Measurements from ENCODE around the gene RIMS4.

RIMS4 gene

DNA sequence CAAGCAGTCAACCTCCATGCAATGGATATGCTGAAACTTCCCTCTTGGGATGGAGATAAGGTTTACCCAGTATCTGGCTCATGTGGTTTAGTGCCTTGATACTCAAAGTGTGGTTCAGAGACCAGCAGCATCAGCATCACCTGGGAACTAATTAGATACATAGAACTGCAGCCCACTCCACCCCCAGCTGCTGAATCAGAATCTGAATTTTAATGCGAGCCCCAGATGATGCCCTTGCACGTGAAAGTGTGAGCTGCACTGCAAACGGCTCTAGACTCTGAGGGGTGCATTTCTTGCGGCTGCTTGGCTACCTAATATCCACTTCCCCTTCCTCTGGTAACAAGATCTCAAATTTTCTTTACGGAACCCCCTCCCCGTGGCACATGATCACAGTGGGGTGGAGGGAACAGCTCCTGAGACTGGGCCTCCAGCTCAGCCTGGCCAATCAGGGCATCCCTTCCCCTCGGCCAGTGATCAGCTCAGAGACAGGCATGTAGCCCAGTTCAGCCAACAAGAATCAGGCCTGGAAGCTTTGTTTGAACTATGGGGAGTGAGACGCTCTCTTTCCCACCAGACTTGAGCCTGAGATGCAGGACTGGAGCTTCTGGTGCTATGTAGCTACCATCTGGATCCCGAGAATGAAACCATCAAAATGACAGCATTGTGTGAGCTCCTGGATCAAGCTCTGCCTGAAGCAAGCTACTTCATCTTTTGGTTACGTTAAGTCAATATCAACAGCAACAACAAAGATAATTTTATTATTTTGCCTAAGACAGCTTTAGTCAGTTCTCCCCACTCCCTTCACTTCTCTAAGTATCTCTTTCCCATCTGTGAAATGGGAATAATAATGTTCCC lies 51.9 kb downstream of the RIMS4 start:
- DNase-seq, result no peak

DNA sequence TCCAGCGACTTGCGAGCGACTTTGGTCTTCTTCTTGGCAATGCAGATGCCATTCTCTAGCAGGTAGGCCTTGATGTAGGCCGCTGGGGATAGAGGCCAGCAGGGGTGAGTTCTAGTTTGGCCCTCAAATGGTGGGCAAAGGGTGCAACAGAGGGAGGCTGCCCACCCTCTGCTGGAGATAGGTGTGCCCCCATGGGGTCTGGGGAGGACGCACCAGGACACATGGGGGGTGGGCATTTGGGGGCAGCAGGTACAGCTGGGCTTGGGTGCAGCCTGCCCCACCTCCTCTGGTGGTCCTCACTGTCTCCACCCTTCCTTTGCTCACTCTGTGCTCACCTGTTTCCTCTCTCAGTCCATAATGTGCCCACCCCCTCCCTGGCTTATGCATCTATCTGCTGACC lies 53.4 kb downstream of the RIMS4 start:
- no peak for DNase-seq

DNA sequence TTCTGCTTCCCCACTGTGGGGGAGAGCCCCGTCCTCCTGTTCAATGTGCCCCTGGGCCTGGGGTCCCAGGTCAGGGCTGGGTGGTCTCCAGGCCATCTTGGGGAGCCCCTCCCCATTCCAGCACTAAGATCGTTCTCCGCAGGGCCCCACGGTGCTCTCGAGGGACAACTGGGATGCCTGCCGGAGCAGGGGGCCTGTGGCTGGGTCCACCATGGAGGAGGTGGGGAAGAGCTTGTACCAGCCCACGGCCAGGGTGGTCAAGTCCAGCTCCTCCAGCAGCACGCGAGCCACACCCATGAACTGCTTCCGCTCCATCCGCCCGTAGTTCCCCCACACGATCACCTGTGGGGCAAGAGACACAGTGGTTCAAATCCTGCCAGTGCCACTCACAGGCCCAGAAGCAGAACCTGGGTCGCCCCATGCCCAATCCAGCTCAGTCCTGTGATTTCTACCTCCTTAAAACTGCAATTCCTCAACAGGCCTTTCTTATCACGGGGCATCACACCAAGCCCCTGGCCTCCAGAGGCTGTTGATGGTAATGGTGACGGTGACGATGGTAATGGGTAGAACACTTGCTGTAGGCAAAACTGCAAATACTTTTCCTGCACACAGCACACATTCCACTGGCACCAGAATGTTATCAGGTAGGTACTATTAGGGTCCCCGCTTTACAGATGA lies 54.2 kb downstream of the RIMS4 start:
- DNase-seq, result no peak

DNA sequence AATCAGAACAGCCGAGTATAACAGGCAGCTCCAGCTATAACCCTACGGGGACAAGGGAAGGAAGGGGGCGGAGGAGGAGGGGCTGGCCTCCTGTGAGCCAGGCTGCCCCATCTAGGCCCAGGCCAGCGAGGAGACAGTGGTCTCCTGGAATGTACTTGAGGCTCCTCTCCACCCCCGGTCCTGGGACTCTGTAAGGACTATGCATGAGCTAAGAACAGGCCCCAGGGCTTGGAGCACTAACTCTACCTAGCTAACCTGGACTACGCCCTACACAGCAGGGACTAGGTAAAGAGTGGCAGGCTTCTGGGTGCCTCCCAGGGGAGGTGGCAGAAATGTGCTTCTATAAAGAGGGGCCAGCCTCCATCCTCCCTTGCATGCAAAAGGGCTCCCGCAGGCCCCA lies 55.8 kb downstream of the RIMS4 start:
- DNase-seq, result no peak

DNA sequence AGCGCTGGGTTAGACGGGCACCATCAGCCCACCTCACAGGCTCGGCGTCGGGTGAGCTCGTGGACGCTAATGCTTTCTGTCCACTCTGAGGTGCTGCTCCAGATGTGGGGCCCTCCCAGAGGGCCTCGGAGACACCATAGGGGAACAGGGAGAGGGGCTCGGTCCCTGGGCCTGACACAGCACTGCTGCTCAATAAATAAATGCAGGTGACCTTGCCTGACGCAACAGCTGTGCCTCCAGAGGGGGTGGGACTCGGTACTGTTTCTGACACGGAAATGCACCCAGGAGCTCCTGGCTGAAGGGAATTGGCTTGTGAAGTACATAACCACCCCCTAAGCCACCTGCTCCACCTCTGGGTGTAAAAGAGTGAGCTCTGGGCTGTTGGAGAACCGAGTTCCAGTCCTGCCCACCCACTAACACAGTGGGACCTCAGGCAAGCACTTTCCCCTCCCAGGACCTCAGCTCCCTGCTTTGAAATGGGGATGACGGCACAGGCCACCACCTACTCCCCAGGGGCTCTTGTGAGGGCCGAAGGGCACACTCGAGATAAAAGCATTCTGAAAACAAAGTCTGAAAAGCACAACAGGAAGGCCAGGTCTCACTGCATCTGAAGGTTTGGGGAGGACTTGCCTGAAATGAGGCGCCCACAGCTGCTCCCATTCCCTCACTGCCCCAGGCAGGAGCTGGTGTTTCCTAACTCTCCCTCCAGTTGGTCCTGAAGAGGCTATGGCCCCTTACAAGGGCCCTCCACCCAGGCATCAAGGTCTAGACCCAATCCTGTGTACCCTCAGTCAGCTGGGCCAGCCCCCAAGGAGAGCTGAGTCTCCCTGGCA lies 58.0 kb downstream of the RIMS4 start:
- DNase-seq, result no peak

DNA sequence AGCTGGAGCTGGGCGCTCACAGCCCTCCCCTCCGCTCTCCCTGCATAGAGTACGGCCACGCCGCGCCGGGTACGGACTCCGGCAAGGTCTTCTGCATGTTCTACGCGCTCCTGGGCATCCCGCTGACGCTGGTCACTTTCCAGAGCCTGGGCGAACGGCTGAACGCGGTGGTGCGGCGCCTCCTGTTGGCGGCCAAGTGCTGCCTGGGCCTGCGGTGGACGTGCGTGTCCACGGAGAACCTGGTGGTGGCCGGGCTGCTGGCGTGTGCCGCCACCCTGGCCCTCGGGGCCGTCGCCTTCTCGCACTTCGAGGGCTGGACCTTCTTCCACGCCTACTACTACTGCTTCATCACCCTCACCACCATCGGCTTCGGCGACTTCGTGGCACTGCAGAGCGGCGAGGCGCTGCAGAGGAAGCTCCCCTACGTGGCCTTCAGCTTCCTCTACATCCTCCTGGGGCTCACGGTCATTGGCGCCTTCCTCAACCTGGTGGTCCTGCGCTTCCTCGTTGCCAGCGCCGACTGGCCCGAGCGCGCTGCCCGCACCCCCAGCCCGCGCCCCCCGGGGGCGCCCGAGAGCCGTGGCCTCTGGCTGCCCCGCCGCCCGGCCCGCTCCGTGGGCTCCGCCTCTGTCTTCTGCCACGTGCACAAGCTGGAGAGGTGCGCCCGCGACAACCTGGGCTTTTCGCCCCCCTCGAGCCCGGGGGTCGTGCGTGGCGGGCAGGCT lies 60.1 kb downstream of the RIMS4 start:
- no peak for DNase-seq

DNA sequence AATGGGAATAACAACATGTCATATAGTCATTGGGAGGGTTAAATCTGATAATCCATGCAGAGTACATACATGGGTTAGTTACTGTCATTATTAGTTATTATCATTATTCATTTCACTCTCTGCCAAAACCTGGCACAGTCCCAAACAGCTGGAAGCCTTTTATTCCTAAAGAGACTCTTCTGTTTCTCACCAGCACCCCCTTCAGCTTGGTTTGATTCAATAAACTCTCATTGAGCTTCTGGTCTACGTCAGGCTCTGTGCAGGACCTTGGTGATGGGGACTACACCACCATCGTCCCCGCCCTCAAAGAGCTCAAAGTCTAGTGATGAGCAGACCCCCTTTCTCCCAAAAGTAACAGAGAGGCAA lies 62.4 kb downstream of the RIMS4 start:
- no peak for DNase-seq

DNA sequence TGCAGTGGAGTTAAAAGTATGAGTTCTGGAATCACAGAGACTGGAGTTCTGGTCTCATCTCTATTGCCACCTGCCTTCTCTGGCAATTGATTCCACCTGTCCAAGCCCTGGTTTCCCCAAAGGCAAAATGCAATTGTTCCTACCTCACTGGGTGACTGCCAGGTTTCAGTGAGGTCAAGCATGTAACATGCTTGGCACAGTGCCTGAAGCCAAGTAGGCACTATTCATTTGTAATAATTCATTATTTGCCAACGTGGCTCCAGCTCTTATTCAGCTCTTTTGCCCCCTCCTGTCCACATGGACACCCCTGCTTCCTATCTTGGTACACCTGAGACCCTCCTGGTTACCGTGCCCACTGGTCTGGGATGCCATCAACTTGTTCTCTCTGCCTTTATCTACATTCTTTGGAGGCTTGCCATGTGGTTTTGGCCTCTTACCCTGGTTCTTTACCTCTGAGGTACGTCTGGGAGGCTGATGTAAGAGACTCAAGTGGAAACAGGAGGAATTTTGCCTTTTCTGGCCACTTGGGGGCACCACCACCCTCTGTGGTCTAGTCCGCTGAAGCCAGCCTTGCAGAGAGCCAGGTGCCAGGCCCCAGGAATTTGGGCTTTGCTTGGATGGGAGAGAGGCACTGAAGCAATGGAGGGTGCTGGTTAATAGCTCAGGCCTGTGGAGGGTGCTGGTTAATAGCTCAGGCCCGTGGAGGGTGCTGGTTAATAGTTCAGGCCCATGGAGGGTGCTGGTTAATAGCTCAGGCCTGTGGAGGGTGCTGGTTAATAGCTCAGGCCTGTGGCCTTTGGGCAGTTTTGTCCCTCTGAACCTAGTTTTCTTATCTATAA lies 63.0 kb downstream of the RIMS4 start:
- DNase-seq, result peak; percentile 24

DNA sequence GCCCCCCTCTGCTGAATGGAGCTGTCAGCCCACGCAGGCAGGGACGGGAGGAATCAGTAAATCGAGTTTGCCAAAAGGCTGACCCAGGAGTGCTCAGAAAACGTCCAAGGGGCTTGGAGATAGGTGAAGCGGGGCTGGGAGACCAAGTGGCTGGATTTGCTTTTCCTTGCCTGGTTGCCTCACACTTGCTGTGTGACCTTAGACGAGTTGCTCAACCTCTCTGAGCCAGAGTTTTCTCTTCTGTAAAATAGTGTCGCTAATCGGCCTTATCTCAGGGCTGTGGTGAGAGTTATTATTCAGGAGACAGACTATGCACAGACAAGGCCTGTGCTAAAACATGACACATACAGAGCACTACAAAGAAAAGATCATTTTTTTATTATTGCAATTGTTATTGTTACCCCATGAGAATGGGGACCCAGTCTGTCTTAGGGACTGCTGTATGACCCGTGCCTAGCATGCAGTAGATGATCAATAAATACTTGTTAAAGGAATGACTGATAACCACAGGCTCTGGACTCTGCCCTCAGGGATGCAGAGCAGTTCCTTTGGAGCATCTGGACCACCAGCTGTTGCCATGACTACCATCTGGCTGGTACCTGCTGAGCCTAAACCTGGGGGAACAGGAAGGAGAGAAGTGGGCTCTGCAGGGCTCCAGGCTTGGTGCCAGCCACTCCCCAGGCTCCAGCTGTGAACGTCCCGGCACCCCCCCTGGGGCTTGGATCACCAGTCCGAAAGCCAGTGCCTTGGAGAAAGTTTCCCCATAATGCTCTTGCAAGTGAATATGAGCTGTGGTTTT lies 63.8 kb downstream of the RIMS4 start:
- DNase-seq, result no peak

DNA sequence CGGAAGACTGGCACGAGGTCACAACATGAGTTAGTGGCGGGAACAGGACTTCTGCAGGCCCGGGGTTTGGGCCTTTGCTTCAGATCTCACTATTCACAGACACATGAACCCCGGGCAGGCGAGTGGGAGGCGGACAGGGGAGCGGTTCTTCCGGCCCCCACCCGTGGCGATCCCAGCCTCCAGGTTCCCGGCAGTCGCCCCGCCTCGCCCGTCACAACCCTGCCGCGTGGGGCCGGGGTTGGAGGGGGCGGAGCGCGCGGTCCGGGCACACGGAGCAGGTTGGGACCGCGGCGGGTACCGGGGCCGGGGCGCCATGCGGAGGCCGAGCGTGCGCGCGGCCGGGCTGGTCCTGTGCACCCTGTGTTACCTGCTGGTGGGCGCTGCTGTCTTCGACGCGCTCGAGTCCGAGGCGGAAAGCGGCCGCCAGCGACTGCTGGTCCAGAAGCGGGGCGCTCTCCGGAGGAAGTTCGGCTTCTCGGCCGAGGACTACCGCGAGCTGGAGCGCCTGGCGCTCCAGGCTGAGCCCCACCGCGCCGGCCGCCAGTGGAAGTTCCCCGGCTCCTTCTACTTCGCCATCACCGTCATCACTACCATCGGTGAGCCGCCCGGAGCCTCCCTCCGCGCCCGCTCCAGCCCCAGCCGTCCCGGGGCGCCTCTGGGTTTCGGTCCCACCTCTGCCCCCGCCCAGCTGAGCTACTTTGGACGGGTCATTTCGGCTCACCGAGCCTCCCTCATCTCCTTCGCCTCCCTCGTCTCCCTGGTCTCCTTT lies 64.6 kb downstream of the RIMS4 start, which contains the start of gene KCNK15:
Gene KCNK15, plus strand, starts transcription at position 268 of the 769 bp plus-strand sequence. Its CDS starts 46 bp downstream, at position 314.
- DNase-seq, result no peak

DNA sequence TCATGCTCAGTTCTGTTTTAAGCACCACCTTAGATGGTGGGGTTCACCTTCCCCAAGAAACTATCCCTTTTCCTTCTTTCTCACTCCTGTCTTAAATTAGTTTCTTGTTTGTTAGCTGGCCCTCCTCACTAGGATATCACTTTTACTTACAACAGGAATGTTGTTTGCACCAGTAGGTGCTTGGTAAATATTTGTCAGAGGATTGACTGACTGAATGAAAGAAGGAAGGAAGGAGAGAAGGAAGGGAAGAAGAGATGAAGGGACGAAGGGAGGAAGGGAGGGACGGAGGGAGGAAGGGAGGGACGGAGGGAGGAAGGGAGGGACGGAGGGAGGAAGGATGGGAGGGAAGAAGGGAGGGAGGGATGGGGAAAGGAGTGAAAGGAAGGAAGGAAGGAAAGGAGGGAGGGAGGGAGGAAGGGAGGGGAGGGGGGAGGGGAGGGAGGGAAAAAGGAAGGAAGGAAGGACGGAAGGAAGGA lies 65.2 kb downstream of the RIMS4 start:
- DNase-seq, result no peak

DNA sequence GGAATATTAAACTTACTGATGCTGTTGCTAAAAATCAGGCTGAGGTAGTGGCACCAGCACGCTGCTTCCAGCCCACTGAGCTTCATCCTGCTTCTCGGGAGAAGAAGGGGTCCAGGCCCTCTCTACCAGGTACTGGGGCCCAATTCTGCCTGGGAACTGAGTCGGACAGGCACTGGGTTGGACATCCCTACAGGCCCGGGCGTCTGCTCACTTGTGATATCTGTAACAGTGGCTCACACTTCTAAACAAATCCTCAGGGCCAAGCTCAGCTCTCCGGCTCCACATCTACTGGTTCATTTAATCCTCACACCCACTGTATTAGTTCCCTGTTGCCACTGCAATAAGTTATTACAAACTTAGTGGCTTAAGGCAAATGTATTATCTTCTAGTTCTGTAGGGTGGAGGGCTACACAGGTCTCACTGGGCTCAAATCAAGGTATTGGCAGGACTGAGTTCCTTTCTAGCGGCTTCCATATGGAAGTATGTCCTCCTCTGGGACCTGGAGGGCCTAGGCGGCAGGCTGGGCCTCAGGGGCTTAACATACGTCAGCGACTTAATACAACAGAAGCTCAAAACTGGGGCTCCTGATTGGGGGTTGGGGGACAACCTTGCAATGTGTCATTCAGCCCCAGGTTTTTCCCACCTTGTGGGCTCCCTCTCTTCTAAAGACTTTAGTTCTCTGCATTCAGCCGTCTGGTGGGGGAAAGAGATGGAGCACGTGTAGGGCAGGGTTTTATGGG lies 66.3 kb downstream of the RIMS4 start:
- DNase-seq, result no peak

DNA sequence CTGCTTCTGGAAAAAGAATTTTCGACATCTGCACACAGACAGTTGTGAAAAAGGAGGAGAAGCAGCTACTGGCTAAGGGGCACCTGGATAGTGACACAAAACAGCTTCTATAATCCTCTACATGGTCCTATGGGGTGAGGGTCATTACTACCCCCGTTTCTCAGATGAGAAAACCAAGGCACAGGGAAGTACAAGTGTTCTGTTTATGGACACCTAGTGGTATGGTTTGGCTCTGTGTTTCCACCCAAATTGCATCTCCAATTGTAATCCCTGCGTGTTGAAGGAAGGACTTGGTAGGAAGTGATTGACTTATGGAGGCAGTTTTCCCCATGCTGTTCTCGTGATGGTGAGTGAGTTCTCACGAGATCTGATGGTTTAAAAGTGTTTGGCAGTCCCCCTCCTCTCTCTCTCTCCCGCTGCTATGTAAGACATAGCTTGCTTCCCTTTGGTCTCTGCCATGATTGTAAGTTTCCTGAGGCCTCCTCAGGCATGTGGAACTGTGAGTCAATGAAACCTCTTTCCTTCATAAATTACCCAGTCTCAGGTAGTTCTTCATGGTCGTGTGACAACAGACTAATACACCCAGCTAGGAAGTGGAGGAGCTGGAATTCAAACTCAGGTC lies 67.2 kb downstream of the RIMS4 start:
- no peak for DNase-seq

DNA sequence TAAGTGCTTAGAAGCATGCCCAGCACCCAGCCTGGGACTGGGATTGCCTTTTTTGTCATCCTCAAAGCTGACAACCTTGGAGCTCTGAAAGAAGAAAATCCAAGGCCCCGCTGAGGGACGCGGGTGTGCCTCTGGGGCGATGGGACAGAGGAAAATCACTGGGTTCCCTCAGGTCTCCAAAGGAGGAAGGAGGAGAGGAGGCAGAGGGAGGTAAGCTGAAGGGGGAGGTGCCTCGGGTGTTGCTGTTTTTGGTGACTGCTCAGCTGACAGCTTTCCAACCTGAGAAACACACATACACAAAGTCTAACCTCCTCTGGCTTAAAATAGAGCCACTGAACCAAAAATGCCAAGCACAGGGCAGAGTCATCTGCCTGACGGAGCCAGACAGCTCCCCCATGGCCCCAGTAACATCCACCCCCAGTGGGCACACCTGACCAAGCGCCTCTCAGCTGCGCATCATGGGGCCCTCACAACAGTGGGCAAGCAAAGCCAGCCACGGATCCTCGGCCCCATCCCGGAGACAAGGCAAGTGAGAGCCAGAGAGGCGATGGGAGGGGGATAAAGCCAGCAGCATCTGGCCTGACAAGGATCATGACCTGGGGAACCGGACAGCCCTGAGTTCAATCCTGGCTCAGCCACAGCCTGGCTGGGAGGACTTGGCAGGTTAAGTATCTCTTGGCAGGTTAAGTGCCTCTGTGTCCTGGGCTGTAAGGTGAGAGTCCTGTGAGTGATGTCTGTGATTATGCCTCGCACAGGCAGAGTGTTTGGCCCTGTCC lies 67.9 kb downstream of the RIMS4 start:
- DNase-seq, result no peak

DNA sequence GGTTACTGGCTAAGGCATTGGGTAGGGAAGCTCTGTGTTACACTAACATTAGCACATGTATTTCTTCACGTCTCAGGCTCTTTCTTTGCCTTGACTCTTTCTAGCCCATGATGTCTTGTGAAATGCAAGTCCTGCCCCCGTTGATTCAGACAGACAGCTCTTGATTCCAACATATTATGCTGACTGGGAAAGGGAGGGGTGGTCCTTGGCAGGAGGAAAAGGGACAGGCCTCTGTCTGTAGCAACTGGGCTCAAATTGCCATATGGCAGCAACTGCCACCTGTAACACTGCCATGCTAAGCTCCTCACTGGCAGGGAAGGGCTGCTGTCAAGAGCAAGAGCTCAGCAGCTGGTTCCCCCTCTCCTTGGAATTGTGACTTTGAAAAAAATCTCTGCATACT lies 70.4 kb downstream of the RIMS4 start:
- no peak for DNase-seq

DNA sequence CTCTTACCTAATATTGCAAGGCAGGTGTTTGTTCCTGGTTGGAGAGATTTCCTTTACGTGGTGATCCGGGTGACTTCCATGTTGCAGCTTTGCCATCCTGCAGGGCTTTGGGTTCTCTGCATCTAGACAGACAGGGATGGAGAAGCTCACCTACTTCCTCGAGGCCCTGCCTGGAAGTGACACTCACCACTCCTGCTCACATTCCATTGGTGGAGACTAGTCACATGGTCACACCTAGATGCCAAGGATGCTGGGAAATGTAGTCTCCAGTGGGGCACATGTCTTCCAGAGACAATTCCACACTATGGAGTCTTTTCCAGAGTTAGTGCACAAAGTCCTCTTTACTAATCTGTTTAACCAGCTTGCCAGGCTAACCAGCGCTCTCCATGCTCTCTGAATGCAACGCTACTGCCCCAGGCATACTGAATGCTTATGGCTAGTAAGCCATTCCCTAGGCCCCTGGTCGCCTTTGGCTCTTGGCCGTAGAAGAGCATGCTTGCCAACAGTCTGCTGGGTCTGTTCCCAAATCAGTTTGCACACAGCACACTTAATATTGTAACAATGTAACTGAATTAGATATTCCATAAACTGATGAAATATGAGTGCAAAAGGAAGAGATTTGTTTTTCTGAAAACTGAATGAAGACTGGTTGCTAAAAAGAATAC lies 71.4 kb downstream of the RIMS4 start:
- no peak for DNase-seq

DNA sequence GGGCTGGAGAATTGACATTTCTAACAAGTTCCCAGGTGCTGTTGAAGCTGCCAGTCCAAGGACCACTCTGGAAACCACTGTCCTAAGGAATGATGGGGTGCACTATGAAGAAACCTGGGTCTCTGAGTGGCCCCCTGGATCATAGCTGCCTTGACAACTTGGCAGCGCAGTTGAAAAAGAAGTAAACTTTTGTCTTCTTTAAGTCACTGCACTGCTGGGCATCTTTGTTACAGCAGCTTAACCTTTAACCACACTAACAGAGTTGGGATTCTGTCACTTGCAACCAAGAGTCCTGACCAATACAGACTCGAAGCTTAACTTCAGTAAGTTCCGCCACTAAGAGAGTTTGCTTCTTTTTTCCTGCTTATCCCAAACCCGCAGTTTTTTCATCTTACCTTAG lies 73.2 kb downstream of the RIMS4 start:
- DNase-seq, result no peak
